Activated CD4-positive, CD25-positive, alpha-beta regulatory T cell treated with anti-CD3 and anti-CD28 coated beads, Interleukin-2, amount 50 U/mL, for 72 hours (primary cell): ENCODE results near the gene TPK1.
"Not testable (repeated sequence)": the region's sequence is repeated elsewhere in the genome, so short reads cannot be mapped to it uniquely, and the experiment has no call there.

Source experiments
- DNase-seq: peaks from one replicate; pipeline ENCODE4 v3.0.0; 2021

TPK1 gene

DNA sequence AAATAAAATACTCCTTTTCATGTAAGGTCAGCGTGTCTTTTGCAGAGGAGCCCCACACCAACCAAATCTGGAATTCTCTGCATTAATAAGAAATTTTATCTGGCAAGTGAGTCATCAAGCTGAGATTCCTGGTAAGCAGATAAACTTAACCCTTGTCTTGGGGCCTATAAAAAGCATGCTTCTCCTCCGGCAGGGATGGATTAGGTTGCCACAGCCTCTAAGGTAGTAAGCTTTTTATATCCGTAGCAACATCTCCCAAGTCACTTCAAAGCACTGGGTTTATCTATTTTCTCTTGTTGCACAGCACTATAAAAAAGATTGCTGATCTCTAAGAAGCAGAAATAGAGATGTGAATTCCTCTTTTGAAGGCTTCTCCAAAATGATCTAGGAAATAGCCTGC lies 229.6 kb downstream of the TPK1 start:
- no peak for DNase-seq

DNA sequence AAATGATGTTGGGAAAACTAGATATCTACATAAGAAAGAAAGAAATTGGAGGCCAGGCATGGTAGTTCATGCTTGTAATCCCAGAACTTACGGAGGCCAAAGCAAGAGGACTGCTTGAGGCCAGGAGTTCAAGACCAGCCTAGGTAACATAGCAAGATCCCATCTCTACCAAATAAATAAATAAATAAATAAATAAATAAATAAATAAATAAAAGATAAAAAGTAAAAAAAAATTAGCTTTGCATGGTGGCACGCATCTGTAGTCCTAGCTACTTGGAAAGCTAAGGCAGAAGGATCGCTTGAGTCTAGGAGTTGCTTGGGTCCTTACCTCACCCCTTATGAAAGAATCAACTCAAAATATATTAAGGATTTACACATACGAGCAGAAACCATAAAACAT lies 238.9 kb downstream of the TPK1 start:
- DNase-seq: no peak

DNA sequence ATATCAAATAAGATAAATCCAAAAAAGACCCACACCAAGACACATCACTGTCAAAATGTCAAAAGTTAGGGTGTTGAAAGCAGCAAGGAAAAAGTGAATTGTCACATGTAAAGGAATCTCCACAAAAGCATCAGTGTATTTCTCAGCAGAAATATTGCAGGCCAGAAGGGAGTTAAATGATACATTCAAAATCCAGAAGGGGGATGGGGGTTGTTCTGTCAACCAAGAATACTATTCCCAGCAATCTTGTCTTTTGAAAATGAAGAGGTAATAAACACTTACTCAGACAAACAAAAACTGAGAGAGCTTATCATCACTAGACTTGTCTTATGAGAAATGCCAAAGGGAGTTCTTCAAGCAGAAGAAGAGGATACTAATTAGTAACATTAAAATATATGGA lies 241.3 kb downstream of the TPK1 start:
- DNase-seq: no peak

DNA sequence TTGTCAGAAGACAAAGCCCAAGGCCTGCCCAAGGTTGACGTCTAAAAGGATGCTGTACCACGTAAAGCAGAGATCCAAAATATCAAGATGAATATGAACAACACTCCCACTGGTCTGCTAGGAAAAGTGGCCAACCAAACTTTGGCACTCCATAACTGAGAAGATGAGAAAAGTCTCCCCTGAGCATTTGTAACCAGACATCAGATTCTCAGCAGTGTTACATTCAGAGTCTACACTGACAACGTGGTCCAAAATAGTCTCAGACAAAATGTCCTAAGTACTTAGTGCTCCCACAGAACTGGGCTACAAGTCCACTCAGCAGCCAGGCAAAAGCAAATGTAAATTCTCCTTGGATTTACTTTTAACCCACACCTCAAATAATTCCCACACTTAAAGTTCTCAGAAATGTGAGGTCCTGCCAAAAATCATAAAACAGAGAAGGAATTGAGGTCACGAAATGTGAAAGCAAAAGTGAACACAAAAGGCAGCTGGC lies 247.2 kb downstream of the TPK1 start:
- no peak for DNase-seq

DNA sequence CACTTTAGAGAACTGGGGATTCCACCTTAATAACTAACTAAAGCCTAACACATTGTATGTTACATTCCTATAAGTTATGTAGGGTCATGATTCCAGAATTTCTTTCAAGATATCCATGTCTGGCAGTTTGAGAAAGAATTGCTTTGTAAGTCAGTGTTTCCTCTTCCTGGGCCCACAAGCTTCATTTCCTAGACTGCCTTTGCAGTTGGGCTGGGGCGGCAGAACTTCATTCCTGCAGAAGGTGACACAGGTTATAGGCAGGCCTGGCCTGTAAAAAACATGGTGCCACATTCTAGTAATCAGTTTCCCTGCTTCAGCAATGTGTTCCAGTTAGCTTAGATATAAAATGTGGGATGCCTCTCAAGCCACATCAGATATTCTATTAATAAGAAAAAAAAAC lies 248.2 kb downstream of the TPK1 start:
- no peak for DNase-seq

DNA sequence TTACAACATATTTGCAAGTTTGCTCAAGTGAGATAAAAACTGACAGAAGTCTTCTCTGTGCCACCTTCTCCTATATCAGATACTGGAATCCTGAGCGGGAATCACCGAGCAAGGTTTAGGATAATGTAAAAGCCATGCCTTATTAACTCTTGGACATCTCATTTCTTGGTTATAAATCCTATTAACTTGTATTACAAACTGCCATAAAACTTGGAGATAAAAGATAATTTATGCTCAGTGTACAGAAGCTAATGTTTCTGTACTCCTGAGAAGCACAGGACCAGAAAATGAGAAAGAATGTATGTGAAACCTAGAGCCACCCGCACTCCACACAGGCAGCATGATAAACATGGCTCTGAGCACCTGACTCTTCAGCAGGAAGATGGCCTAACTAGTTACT lies 251.1 kb downstream of the TPK1 start:
- DNase-seq: no peak

DNA sequence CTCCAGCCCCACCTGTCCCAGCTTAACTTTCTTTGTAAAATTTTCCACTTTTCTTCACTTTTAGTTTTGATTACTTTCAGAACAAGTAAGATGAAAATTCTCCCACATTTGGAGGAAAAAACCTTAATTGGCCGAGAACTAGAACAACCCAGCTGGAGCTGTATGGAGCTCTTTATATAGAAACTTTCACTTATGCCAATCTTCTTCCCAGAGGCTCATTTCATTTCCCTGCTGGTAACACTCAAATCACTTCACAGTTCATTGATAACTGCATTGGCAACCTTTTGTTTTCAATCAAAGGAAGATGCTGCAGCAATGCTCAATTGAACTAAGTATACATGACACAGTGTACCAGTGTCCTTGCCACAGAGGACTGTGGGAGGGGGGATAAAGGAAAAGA lies 256.2 kb downstream of the TPK1 start:
- no peak for DNase-seq

DNA sequence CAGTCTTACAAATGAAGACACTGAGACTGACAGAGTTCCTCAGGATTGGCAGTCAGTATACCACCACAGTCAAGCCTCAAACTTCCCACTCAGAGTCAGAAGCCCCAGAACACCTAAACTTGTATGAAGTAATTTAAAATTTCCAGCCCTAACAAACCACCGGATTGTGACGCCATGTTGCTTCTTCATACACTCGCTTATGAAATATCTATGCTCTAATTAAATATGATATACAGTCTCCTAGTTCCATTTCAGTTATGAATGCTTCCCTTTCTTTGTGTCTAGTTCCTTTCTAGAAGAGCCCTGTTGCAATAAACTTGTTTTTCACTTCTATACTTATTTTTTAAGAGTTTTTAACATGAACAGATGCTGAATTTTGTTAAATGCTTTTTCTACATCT lies 260.4 kb downstream of the TPK1 start:
- DNase-seq: no peak

DNA sequence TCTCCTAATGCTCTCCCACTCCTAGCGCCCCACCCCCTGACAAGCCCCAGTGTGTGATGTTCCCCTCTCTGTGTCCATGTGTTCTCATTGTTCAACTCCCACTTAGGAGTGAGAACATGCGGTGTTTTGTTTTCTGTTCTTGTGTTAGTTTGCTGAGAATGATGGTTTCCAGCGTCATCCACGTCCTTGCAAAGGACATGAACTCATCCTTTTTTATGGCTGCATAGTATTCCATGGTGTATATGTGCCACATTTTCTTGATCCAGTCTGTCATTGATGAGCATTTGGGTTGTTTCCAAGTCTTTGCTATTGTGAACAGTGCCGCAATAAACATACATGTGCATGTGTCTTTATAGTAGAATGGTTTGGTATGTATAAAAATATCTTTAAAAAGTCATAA lies 261.1 kb downstream of the TPK1 start:
- DNase-seq: not testable (repeated sequence)

DNA sequence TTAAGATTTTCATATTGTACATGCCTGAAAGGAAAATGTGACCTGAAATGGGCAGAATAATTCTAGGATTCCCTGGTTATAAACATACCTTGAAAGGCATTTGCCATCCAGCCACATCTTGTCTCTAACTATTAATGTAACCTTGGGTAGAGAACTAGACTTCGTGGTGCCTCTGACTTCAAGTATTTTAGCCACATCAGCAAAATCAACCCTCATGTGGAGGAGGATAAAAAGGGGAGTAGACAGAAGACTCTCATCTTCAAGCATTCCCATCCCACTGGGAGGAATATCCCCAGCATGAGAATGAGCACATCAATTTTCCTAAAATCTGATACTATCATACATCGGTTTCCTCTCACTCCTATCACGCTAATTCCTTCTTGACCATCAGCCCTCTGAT lies 267.6 kb downstream of the TPK1 start:
- DNase-seq: no peak

DNA sequence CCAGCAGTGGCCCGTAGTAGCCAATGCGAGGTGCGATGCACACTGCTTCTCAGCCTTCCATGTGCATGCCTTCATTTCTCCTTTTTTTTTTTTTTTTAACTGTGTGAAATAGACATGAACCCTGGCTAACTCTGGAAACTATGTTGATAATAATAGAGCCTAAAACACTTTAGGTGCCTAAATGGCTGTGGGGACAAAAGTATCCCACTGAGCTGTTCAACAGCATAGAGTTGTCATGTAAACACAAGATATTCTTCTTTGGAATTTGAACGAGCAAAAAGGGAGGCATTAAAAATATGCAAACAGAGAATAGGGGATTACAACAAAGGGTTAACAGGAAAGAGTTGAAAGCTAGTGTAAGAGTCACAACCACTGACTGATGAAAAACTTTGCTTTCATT lies 270.3 kb downstream of the TPK1 start:
- DNase-seq: no peak

DNA sequence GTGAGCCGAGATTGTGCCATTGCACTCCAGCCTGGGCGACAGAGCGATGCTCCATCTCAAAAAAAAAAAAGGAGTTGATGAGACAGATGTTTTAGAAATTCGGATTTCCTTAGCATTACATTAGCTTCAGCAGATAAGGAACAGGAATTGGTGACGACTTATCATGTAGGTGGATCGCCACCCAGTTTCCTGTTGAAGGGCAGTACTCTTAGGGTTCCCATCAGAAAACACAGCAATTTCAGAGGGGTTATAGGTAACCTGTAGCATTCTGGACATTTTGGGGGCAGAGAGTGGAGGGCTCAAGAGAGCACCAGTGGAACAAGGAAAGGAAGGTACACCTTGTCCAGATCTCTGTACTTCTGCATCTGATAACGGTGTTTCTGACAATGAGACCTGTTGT lies 286.0 kb downstream of the TPK1 start:
- DNase-seq: no peak

DNA sequence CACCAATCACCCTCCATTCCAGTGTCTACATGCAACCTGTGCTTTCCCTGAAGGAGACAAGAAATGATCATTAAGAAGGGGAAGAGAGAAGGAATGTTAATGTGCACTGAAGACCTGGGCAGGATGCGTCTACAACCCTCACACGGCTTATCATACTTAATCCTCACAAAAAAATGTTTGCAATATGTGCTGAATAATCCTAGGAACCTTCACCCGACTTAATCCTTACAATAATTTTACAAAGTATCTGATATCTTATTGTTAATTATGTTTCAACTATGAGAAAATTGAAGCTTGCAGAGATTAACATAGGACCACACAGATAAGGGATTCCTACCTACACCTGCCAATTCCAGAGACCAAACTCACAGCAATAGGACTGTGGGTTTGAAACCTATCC lies 287.3 kb downstream of the TPK1 start:
- DNase-seq: no peak

DNA sequence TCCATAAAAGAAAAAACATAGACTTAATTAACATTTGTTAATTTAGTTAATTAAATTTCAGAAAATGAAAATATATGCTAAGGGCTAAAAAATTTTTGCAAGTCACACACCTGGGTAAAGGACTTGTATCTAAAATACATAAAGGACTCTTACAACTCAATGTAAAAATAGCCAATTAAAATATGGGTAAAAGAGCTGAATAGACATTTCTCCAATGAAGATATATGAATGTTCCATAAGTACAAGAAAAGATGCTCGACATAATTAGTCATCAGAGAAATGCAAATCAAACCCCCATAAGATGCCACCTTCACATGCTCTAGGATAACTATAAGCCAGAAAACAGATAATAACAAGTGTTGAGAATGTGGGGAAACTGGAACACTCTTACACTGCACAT lies 288.0 kb downstream of the TPK1 start:
- DNase-seq: no peak

DNA sequence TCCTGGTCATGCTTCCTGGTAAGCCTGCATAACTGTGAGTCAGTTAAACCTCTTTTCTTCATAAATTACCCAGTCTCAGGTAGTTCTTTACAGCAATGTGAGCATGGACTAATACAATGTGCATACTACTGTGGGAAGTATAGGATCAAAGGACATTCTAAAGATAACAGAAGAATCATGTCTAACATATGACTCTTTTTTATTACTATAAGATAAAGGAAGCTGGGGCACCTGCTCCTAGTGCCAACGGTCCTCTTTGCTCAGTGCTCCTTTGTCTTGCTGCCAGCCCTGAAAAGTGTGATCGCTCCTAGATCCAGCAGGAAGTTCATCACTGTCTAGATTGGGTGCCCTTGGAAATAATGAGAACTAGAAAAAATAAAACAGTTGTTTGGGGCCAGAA lies 289.1 kb downstream of the TPK1 start:
- DNase-seq: no peak

DNA sequence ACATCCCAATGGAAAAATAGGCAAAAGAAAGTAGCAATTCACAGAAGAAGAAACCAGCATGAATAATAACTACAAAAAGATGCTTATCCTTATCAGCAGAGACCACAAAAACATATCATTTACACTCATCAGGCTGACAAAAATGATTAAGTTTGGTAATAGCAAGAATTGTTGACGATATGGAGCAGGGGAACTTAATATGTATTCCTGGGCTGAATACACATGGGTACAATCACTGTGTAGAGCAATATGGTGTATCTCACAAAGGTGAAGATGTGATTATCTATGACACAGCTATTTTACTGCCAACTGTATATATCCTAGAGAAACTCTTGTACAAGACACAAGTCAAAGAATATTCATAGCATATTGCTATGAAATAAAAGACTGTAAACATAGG lies 290.5 kb downstream of the TPK1 start:
- DNase-seq: no peak

DNA sequence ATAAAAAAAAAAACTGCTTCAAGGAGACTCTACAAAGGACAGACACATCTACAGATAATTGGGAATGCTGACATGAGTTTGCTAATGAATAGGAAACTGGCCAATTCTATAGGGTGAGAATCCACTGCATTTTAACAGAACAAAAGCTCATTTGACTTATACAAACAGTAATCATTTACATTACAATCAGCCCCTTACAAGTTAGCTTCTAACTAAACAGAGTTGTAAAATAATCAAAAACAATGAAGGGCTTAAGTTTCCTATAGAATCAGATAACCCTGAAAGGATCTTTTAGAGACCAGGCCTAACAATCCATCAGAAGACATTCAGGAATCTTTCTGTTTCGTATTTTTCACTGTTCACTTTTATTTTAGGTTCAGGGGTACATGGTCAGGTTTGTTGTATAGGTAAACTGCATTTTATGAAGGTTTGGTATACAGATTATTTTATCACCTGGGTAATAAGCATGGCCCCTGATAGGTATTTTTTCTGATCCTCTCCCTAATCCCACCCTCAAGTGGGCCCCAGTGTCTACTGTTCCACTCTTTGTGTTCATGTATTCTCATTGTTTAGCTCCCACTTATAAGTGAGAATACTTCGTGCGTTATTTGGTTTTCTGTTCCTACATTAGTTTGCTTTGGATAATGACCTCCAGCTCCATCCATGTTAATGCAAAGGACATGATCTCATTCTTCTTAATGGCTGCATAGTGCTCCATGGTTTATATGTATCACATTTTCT lies 301.0 kb downstream of the TPK1 start:
- no peak for DNase-seq

DNA sequence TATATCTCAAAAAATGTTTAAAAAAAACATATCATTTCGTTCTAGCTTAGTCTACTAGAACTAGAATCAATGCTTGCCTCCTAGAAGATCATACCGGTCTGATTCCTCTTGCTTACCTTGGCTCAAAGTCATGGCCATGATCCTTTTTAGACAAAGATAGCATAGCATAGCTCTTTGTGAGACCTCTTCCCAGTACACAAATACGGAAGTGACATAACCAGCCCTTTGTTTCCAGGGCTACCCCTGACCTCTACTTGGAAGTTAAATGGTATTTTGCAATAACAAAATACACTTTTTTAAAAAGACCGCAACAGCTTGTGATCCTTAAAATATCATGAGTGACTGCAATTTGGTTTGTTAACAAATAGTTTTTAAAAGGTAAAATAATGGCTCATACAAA lies 301.7 kb downstream of the TPK1 start:
- DNase-seq: no peak

DNA sequence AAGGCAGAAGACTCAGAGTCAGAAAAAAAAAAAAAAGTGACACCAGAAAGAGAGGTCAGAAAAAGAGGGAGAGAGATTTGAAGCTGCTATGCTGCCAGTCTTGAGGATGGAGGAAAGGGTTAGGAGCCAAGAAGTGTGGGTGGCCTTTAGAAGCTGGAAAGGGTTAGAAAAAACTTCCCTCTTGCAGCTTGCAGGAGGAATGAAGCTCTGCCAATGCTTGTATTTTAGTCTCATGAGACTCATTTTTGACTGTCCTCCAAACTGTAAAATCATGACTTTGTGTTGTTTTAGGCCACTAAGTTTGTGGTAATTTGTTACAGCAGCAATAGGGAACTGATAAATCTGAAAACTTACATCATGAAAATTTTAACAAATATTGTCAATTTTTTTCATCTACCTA lies 304.7 kb downstream of the TPK1 start:
- DNase-seq: no peak

DNA sequence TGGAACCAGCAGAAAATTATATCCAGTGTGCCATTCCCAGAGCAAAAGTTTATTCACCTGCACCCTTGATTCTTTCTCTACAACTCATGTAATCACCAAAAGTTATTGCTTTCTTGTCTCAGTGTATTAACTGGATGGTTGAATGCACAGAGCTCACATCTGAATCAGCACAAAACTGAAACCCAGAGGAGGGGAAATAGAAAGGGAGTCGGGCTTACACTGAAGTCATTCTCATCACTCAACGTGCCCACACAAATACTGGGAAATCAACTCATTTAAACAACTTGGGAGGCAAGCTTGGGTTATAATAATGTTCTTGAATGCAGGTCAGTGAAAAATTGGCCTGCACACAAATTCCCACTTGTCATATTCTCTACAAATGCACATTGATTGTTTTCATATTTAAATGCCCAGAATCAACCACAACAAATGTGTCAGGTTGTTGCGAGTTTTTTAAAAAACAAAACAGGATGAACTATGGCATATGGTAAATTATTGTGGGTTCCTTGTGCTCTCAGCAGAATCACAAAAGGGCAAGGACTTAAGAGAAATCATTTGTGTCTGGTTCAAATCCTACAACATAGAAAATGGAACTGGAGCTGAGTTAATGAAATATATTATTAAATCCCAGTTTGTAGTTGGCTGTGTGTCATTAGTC lies 306.5 kb downstream of the TPK1 start:
- DNase-seq: no peak

DNA sequence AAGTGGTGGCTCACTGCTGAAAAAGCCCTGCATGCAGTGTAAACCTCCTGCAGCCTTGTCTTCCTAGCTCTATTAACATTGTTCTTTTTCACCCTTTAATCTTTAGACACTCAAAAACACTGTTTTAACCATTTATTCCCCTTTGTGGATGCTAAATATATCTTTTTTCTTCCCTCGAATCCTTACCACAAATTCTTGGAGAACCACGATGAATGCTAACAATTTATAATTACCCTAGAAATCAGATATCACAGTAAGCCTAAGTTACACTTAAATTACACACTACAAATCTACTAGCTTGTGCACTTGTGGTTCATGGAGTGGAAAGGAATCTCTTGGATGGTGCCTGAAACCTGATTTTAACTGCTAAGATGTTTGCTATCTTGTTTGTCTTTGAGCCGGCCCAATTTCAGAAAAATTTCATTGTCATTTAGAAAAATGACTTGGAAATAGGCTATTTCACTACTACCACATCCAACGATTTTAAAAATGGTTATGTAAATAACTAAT lies 307.3 kb downstream of the TPK1 start:
- no peak for DNase-seq

DNA sequence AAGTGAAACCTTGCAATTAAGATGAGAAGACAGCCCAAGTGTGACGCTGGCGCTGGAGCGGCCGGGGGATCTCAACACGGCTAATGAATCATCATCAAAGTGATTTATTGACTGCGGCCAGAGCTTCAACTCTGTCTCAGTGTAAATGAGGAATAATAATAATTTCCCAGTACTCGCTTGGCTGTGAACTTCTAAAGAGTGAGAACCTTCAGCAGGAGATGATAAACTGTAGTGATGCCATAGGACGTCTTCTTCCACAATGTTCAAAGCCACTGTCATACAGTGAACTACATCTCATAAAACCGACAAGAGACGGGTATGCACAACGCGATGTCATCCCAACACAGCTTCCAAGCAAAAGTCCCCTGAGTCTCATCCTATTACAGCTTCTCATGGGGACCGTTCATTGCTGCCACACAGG lies 308.8 kb downstream of the TPK1 start:
- DNase-seq: no peak

DNA sequence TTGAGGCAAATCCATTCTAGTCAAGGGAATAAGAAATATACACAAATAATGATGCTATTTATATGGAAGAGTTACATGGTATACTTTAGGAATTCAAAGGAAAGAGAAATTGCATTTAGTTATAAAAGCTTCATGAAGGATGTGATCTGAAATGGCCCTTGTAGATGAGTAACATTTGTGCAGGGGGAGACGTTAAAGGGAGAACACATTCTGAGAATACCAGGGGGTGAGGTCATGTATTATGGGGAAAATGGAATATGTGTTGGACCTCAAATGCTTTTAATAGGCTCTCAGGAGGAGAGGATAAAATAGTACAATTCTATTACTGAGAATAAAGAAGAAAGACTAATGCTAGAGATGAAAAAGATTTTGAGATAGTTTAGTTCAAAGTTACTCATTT lies 309.9 kb downstream of the TPK1 start:
- no peak for DNase-seq

DNA sequence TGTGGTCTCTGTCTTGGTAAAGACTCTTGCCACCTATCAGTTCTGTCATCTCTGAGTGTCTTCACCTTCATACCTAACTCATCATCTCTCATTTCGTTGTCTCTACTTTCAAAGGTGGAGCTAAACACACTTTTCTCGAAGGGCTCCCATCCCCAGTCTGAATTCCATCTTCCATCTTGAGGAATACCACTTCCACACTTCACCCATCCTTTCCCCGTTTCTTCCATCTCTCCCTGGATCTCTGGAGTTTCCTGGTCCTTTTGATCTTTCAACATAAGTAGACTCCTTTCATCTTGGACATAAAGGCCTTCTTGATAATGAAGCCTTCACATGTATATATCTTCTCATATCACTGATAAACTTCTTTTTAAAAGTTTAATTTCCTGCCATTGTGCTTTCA lies 311.6 kb downstream of the TPK1 start:
- DNase-seq: no peak

DNA sequence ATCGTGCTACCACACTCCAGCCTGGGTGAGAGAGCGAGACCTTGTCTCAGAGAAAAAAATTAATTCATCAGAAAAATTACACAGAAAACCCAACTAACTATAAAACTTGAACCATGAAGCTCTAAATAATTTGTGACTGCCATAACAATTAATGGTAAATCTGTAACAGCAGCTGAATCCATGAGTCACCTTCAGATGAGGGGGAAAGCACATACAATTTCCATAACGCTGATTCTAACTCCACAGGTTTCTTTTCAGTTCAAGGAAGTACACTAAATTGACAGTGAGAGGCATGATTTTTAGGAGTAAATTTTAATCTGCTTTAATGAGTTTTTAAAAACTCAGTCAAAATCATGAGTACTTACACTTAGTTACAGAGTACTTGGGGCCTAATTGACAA lies 312.2 kb downstream of the TPK1 start:
- DNase-seq: no peak
